Adipocyte (in vitro differentiated cells): ENCODE data around the gene ZNF280A.

Experiments used
- DNase-seq: peaks from one replicate; pipeline ENCODE4 v3.0.0-alpha.2; 2015; ENCODE audit warnings: low read depth
- H3K27me3 ChIP-seq: replicated peaks from 2 replicates; pipeline ENCODE4 v1.7.0; 2013; ENCODE audit warnings: mild to moderate bottlenecking, low read length, moderate library complexity; ENCODE audit not compliant: control insufficient read depth, insufficient read depth
- H3K36me3 ChIP-seq: 2 replicates; pipeline ENCODE4 v1.7.0; 2013; ENCODE audit warnings: low read length, mild to moderate bottlenecking, moderate library complexity; ENCODE audit not compliant: control insufficient read depth, insufficient read depth, severe bottlenecking
- H3K4me1 ChIP-seq: 2 replicates; pipeline ENCODE4 v1.7.0; 2013; ENCODE audit warnings: mild to moderate bottlenecking, low read length, moderate library complexity; ENCODE audit not compliant: control insufficient read depth, insufficient read depth
- H3K4me3 ChIP-seq: 2 replicates; pipeline ENCODE4 v1.7.0; 2013; ENCODE audit warnings: mild to moderate bottlenecking, low read length, moderate library complexity
- H3K9ac ChIP-seq: 2 replicates; pipeline ENCODE4 v1.7.0; 2013; ENCODE audit warnings: mild to moderate bottlenecking, low read length, moderate library complexity
- H3K9me3 ChIP-seq: 2 replicates; pipeline ENCODE4 v1.7.0; 2013; ENCODE audit warnings: mild to moderate bottlenecking, low read length, moderate library complexity; ENCODE audit not compliant: control insufficient read depth

The ZNF280A gene

GRCh38 chr22:22465094-22465602, 54.9 kb downstream of the ZNF280A start:
- no peak for DNase-seq
- Histone ChIP-seq H3K36me3 (no peaks in the 10 kb centered on the region), H3K27me3 (peaks cover 31% of the 10 kb centered on the region), H3K9ac (no peak overlapping the region), H3K4me3 (no peak overlapping the region), H3K4me1 (peaks cover 2% of the 10 kb centered on the region), H3K9me3 (peaks cover 2% of the 10 kb centered on the region)

GRCh38 chr22:22464541-22465054, 55.5 kb downstream of the ZNF280A start:
- H3K36me3 ChIP-seq = no peaks in the 10 kb centered on the region
- DNase-seq = no peak
- H3K9me3 ChIP-seq = peaks cover 8% of the 10 kb centered on the region
- no peaks in the 10 kb centered on the region for H3K4me1 ChIP-seq
- H3K9ac ChIP-seq = no peak overlapping the region
- H3K4me3 ChIP-seq = no peak overlapping the region
- H3K27me3 ChIP-seq = peaks cover 31% of the 10 kb centered on the region

- Histone ChIP-seq H3K4me3 (no peak overlapping the region), H3K4me1 (no peaks in the 10 kb centered on the region), H3K36me3 (no peaks in the 10 kb centered on the region), H3K9ac (no peak overlapping the region), H3K9me3 (peaks cover 14% of the 10 kb centered on the region), H3K27me3 (peaks cover 31% of the 10 kb centered on the region)
- DNase-seq = peak; percentile 85
Observed at GRCh38 chr22:22463855-22464540, 56.1 kb downstream of the ZNF280A start.
